ENCODE data around the gene CHAT. TPM values are rescaled to one million over a fixed set of nuclear protein-coding genes. Genes with fewer than 3 reads are reported as not detected.

CHAT gene
- total RNA-seq, 1 experiment from 2014 or later: not detected

GRCh38 chr10:49615213-49615612, 1.4 kb downstream of the CHAT start:
- Histone ChIP-seq H3K9me3 (ENCODE audit: control insufficient read depth in 1 of 2, insufficient read depth in 1 of 2, low read depth in 1 of 2, low read length in 2 of 2) (no peaks in the 10 kb centered on the region), H3K4me1 (ENCODE audit: control insufficient read depth in 1 of 2, insufficient read depth in 2 of 2, low read length in 2 of 2) (peaks cover 0 to 3% of the 10 kb centered on the region in 2 experiments; a peak in 2 of 4 replicates), H3K36me3 (ENCODE audit: control insufficient read depth in 1 of 2, insufficient read depth in 2 of 2, low read length in 2 of 2) (no peaks in the 10 kb centered on the region), H3K4me3 (replicated peaks in 1 of 2; ENCODE audit: low read depth in 1 of 2, low read length in 2 of 2) (no peak overlapping the region), H3K27me3 (ENCODE audit: insufficient read depth, low read length) (no peaks in the 10 kb centered on the region; the same call in 1 of the 2 replicates), H2AFZ (ENCODE audit: low read depth, low read length, poor library complexity, severe bottlenecking) (no peak overlapping the region), H3K27ac (ENCODE audit: low read depth, low read length) (no peak overlapping the region), H4K20me1 (ENCODE audit: insufficient read depth) (no peaks in the 10 kb centered on the region), H3K9ac (ENCODE audit: low read length) (no peak overlapping the region), H3K79me2 (ENCODE audit: insufficient read depth, low read length) (no peaks in the 10 kb centered on the region), H3K9me2 (ENCODE audit: insufficient read depth) (no peaks in the 10 kb centered on the region), H3K4me2 (ENCODE audit: low read length) (no peak overlapping the region)
- ATAC-seq: no peak
- RAD21 ChIA-PET (ENCODE audit: low non-redundant PET in 1 of 2, low total read pairs in 2 of 2, uncharacterized antibody in 2 of 2, unreplicated experiment in 2 of 2): no interaction called here
- no TSS peak for BruUV-seq (replicated peaks)
- no peak for DNase-seq (ENCODE audit: low read depth, low spot score)
- POLR2A ChIA-PET: no interaction called here
- TF ChIP-seq ELF1 (IDR thresholded peaks at IDR 0.05; ENCODE audit: borderline replicate concordance, low read depth) (no peak), MAX (IDR thresholded peaks at IDR 0.05) (no peak), TCF7L2 (IDR thresholded peaks at IDR 0.05; ENCODE audit: borderline replicate concordance, extremely low read depth, insufficient read depth, insufficient read length) (no peak)
- intact Hi-C loops (cut with micrococcal nuclease): no loop called here
- CTCF ChIA-PET: no interaction called here

DNA sequence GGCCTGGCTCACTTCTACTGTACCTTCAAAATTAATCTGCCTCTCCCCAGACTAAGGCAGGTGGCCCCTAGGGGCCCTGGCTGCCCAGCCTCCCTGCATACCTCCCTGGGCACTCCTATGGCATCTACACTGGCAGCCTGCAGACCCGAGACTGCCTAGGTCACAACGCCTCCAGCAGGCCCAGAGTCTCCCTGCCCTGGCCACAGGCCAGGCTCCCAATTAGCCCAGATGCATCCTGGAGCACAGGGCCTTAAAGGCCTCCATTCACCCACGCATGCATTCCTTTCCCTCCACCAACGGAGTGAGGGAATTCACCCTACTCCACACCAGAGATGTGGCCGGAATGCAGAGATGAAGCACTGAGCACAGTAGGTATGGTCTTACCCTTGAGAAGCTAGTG, 1.9 kb downstream of the CHAT start:
- no peak overlapping the region for H3K27ac ChIP-seq (ENCODE audit: low read depth, low read length)
- H3K27me3 ChIP-seq (ENCODE audit: insufficient read depth, low read length): no peaks in the 10 kb centered on the region; the same call in 1 of the 2 replicates
- no peaks in the 10 kb centered on the region for H3K36me3 ChIP-seq (ENCODE audit: control insufficient read depth in 1 of 2, insufficient read depth in 2 of 2, low read length in 2 of 2)
- H3K9me2 ChIP-seq (ENCODE audit: insufficient read depth): no peaks in the 10 kb centered on the region
- RAD21 ChIA-PET (ENCODE audit: low non-redundant PET in 1 of 2, low total read pairs in 2 of 2, uncharacterized antibody in 2 of 2, unreplicated experiment in 2 of 2): no interaction called here
- no peaks in the 10 kb centered on the region for H4K20me1 ChIP-seq (ENCODE audit: insufficient read depth)
- no peak overlapping the region for H2AFZ ChIP-seq (ENCODE audit: low read depth, low read length, poor library complexity, severe bottlenecking)
- DNase-seq (ENCODE audit: low read depth, low spot score) (no peak), ATAC-seq (no peak)
- no peak overlapping the region for H3K9ac ChIP-seq (ENCODE audit: low read length)
- CTCF ChIA-PET: no interaction called here
- POLR2A ChIA-PET: no interaction called here
- no peak overlapping the region for H3K4me3 ChIP-seq (replicated peaks in 1 of 2; ENCODE audit: low read depth in 1 of 2, low read length in 2 of 2)
- intact Hi-C loops (cut with micrococcal nuclease): no loop called here
- BruUV-seq (replicated peaks): no TSS peak
- no peaks in the 10 kb centered on the region for H3K79me2 ChIP-seq (ENCODE audit: insufficient read depth, low read length)
- no peak overlapping the region for H3K4me2 ChIP-seq (ENCODE audit: low read length)
- peaks cover 0 to 3% of the 10 kb centered on the region in 2 experiments; a peak in 2 of 4 replicates for H3K4me1 ChIP-seq (ENCODE audit: control insufficient read depth in 1 of 2, insufficient read depth in 2 of 2, low read length in 2 of 2)
- no peaks in the 10 kb centered on the region for H3K9me3 ChIP-seq (ENCODE audit: control insufficient read depth in 1 of 2, insufficient read depth in 1 of 2, low read depth in 1 of 2, low read length in 2 of 2)
- TF ChIP-seq ZFX (IDR thresholded peaks at IDR 0.05) (no peak), POLR2AphosphoS5 (IDR thresholded peaks at IDR 0.05; ENCODE audit: low read depth, low read length) (no peak), CEBPB (IDR thresholded peaks at IDR 0.05; ENCODE audit: low read depth) (no peak), MAX (IDR thresholded peaks at IDR 0.05) (no peak), TCF7L2 (IDR thresholded peaks at IDR 0.05; ENCODE audit: borderline replicate concordance, extremely low read depth, insufficient read depth, insufficient read length) (no peak), CTCF (IDR thresholded peaks at IDR 0.05 in 2 of 3, conservative IDR thresholded peaks at IDR 0.05 in 1 of 3; ENCODE audit: borderline replicate concordance in 1 of 3, insufficient read depth in 1 of 3, low read depth in 2 of 3, low read length in 2 of 3) (no peak), RAD21 (IDR thresholded peaks at IDR 0.05; ENCODE audit: low read depth) (no peak), POLR2A (IDR thresholded peaks at IDR 0.05; ENCODE audit: borderline replicate concordance, extremely low read depth, insufficient read depth, insufficient read length) (no peak), SP1 (IDR thresholded peaks at IDR 0.05; ENCODE audit: low read depth) (no peak)
- TF ChIP-seq, protein P1, sequence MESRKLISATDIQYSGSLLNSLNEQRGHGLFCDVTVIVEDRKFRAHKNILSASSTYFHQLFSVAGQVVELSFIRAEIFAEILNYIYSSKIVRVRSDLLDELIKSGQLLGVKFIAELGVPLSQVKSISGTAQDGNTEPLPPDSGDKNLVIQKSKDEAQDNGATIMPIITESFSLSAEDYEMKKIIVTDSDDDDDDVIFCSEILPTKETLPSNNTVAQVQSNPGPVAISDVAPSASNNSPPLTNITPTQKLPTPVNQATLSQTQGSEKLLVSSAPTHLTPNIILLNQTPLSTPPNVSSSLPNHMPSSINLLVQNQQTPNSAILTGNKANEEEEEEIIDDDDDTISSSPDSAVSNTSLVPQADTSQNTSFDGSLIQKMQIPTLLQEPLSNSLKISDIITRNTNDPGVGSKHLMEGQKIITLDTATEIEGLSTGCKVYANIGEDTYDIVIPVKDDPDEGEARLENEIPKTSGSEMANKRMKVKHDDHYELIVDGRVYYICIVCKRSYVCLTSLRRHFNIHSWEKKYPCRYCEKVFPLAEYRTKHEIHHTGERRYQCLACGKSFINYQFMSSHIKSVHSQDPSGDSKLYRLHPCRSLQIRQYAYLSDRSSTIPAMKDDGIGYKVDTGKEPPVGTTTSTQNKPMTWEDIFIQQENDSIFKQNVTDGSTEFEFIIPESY (IDR thresholded peaks at IDR 0.05; ENCODE audit: extremely low read depth, insufficient replicate concordance, low read length): no peak

All from HCT116 (cell line).